Neural cell (in vitro differentiated cells): ENCODE results near the gene PHOSPHO1. TPM values are rescaled to one million over a fixed set of nuclear protein-coding genes. Genes with fewer than 3 reads are reported as not detected.

ENCODE experiments used
- H2AFZ ChIP-seq: fragments of 200-600, 300-800 bp; sonication (generic), shearing (Covaris generic); 2 replicates; pipeline ENCODE4 v1.6.0; 2014; ENCODE audit warnings: low read depth, mild to moderate bottlenecking, antibody characterized with exemption, low read length, moderate library complexity
- H3F3A ChIP-seq: fragments of 200-600 bp; shearing (Covaris generic); 2 replicates; pipeline ENCODE4 v1.6.1; 2016; ENCODE audit warnings: mild to moderate bottlenecking, moderate library complexity, mixed read lengths, antibody characterized with exemption, low read length; ENCODE audit not compliant: insufficient read depth, poor library complexity, severe bottlenecking
- H3K27ac ChIP-seq: fragments of 200-600, 300-800 bp; sonication (generic), shearing (Covaris generic); 2 replicates; pipeline ENCODE4 v1.5.1; 2014; ENCODE audit warnings: mild to moderate bottlenecking, low read length, moderate library complexity
- H3K27me3 ChIP-seq: fragments of 300-800, 200-600 bp; sonication (generic), shearing (Covaris generic); 2 replicates; pipeline ENCODE4 v1.6.0; 2014; ENCODE audit warnings: mild to moderate bottlenecking, low read depth, low read length, moderate library complexity; ENCODE audit not compliant: insufficient read depth
- H3K36me3 ChIP-seq: fragments of 300-800, 200-600 bp; sonication (generic), shearing (Covaris generic); 2 replicates; pipeline ENCODE4 v1.5.1; 2014; ENCODE audit warnings: mild to moderate bottlenecking, antibody characterized with exemption, low read length, moderate library complexity; ENCODE audit not compliant: insufficient read depth
- H3K4me2 ChIP-seq: fragments of 300-800, 200-600 bp; sonication (generic), shearing (Covaris generic); 2 replicates; pipeline ENCODE4 v1.6.0; 2014; ENCODE audit warnings: mild to moderate bottlenecking, low read length
- H3K4me3 ChIP-seq: fragments of 300-800, 200-600 bp; sonication (generic), shearing (Covaris generic); 2 replicates; pipeline ENCODE4 v1.5.1; 2014; ENCODE audit warnings: mild to moderate bottlenecking, low read length, moderate library complexity
- H3K79me2 ChIP-seq: fragments of 200-600 bp; shearing (Covaris generic); replicated peaks from 2 replicates; pipeline ENCODE4 v1.6.0; 2014; ENCODE audit warnings: mild to moderate bottlenecking, low read length, moderate library complexity; ENCODE audit not compliant: insufficient read depth
- H3K9ac ChIP-seq: fragments of 300-800, 200-600 bp; sonication (generic), shearing (Covaris generic); 2 replicates; pipeline ENCODE4 v1.6.1; 2016; ENCODE audit warnings: mild to moderate bottlenecking, low read length, mixed read lengths
- H3K9me2 ChIP-seq: fragments of 200-600 bp; shearing (Covaris generic); 2 replicates; pipeline ENCODE4 v1.6.1; 2016; ENCODE audit warnings: mild to moderate bottlenecking, low read length, mixed read lengths; ENCODE audit not compliant: insufficient read depth
- H3K9me3 ChIP-seq: fragments of 200-600, 300-800 bp; sonication (generic), shearing (Covaris generic); 2 replicates; pipeline ENCODE4 v1.6.1; 2016; ENCODE audit warnings: mild to moderate bottlenecking, mixed run types, low read length, moderate library complexity, mixed read lengths
- H4K20me1 ChIP-seq: fragments of 200-600 bp; shearing (Covaris generic); 2 replicates; pipeline ENCODE4 v1.6.1; 2016; ENCODE audit warnings: mild to moderate bottlenecking, mixed run types; ENCODE audit not compliant: insufficient read depth
- CTCF ChIP-seq: fragments of 450-650 bp; IDR thresholded peaks from 2 replicates; pipeline ENCODE4 v1.5.1; 2014; ENCODE audit warnings: antibody characterized with exemption, mild to moderate bottlenecking, moderate library complexity; ENCODE audit not compliant: poor library complexity, severe bottlenecking
- EP300 ChIP-seq: fragments of 450-650 bp; conservative IDR thresholded peaks from 2 replicates; pipeline ENCODE4 v1.6.1; 2014; ENCODE audit warnings: antibody characterized with exemption, mild to moderate bottlenecking, moderate library complexity; ENCODE audit not compliant: poor library complexity, severe bottlenecking
- EZH2 ChIP-seq: fragments of 200-600, 300-800 bp; shearing (Covaris generic), sonication (generic); IDR thresholded peaks from 2 replicates; pipeline ENCODE4 v1.6.1; 2014; ENCODE audit warnings: antibody characterized with exemption, low read length, borderline replicate concordance, mild to moderate bottlenecking; ENCODE audit not compliant: insufficient read depth, poor library complexity, severe bottlenecking
- MXI1 ChIP-seq: fragments of 450-650 bp; conservative IDR thresholded peaks from 2 replicates; pipeline ENCODE4 v1.6.1; 2014; ENCODE audit warnings: antibody characterized with exemption, mild to moderate bottlenecking; ENCODE audit not compliant: poor library complexity, severe bottlenecking
- POLR2AphosphoS5 ChIP-seq: IDR thresholded peaks from 2 replicates; pipeline ENCODE4 v1.6.1; 2012
- RAD21 ChIP-seq: fragments of 450-650 bp; conservative IDR thresholded peaks from 2 replicates; pipeline ENCODE4 v1.6.1; 2014; ENCODE audit warnings: antibody characterized with exemption, mild to moderate bottlenecking, moderate library complexity
- SMC3 ChIP-seq: fragments of 450-650 bp; conservative IDR thresholded peaks from 2 replicates; pipeline ENCODE4 v1.6.1; 2014; ENCODE audit warnings: antibody characterized with exemption, mild to moderate bottlenecking, moderate library complexity; ENCODE audit not compliant: poor library complexity
- TAF1 ChIP-seq: IDR thresholded peaks from 2 replicates; pipeline ENCODE4 v1.6.1; 2012; ENCODE audit warnings: low read depth
- polyA plus RNA-seq: library from polyadenylated mRNA; depleted of rRNA; stranded (reverse); fragments of >200 nt; gene quantifications from 2 replicates; pipeline ENCODE4 v1.2.3, GENCODE V29; 2014
- TF ChIP-seq, protein P1 (sequence below): IDR thresholded peaks from 2 replicates; pipeline ENCODE4 v1.6.1; 2012; ENCODE audit warnings: borderline replicate concordance

PHOSPHO1 gene
- polyA plus RNA-seq, 1 donor from 2014 or later: not detected

DNA sequence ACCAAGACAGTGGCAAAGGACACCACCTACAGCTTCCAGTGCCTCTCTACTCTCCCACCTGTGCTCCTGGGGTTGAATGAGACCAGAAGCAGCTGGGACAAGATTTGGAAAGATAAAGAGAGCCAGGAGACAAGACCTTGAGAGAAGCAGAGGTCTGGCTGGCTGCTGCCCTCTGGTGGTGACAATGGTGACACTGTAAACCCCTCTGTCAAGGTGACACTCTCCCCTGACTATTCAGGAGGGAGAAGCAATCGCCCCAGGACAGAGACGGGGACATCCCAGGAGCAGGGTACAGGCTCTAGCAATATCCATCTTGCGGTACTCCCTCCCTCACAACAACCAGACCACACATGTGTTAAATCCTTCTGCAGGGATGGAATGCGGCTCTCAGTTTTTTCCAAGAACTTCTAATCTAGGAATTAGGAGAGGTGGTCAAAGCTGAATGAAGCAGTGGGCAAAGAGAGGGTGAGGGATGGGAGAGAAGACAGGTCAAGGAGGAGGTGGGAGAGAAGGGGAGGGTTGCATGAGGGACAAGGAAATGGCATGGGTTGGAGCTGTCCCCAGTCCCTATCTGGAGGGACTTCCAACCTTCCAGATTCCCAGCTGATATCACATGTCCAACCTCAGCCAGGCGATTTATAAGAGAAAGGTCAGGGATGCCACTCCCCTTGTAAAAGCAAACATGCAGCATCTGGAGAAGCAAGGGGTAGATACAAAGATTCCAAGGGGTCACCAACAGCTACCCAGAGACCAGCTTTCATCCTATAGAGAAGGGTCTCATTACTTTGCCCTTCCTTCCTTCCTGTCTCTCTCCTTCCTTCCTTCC lies 2.9 kb downstream of the PHOSPHO1 start:
- H3K4me2 ChIP-seq: no peak overlapping the region
- no peaks in the 10 kb centered on the region for H4K20me1 ChIP-seq
- no peaks in the 10 kb centered on the region for H3F3A ChIP-seq
- H3K36me3 ChIP-seq: no peaks in the 10 kb centered on the region
- no peaks in the 10 kb centered on the region for H3K9me3 ChIP-seq
- no peak overlapping the region for H3K9ac ChIP-seq
- no peaks in the 10 kb centered on the region for H3K9me2 ChIP-seq
- no peak overlapping the region for H3K27ac ChIP-seq
- no peak overlapping the region for H2AFZ ChIP-seq
- no peaks in the 10 kb centered on the region for H3K79me2 ChIP-seq
- peak; percentile 71 for TF ChIP-seq RAD21
- no peak for TF ChIP-seq MXI1
- no peak for TF ChIP-seq TAF1
- TF ChIP-seq SMC3: peak; percentile 81
- peak; percentile 84 for TF ChIP-seq CTCF
- H3K4me3 ChIP-seq: no peak overlapping the region
- peaks cover 86% of the 10 kb centered on the region for H3K27me3 ChIP-seq

- H3K79me2 ChIP-seq: no peaks in the 10 kb centered on the region
- no peak overlapping the region for H3K4me2 ChIP-seq
- H3K9me2 ChIP-seq: no peaks in the 10 kb centered on the region
- H3K27me3 ChIP-seq: peaks cover 93% of the 10 kb centered on the region
- no peaks in the 10 kb centered on the region for H3K36me3 ChIP-seq
- TF ChIP-seq, protein P1, sequence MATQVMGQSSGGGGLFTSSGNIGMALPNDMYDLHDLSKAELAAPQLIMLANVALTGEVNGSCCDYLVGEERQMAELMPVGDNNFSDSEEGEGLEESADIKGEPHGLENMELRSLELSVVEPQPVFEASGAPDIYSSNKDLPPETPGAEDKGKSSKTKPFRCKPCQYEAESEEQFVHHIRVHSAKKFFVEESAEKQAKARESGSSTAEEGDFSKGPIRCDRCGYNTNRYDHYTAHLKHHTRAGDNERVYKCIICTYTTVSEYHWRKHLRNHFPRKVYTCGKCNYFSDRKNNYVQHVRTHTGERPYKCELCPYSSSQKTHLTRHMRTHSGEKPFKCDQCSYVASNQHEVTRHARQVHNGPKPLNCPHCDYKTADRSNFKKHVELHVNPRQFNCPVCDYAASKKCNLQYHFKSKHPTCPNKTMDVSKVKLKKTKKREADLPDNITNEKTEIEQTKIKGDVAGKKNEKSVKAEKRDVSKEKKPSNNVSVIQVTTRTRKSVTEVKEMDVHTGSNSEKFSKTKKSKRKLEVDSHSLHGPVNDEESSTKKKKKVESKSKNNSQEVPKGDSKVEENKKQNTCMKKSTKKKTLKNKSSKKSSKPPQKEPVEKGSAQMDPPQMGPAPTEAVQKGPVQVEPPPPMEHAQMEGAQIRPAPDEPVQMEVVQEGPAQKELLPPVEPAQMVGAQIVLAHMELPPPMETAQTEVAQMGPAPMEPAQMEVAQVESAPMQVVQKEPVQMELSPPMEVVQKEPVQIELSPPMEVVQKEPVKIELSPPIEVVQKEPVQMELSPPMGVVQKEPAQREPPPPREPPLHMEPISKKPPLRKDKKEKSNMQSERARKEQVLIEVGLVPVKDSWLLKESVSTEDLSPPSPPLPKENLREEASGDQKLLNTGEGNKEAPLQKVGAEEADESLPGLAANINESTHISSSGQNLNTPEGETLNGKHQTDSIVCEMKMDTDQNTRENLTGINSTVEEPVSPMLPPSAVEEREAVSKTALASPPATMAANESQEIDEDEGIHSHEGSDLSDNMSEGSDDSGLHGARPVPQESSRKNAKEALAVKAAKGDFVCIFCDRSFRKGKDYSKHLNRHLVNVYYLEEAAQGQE: no peak
- no peak for TF ChIP-seq RAD21
- TF ChIP-seq SMC3: no peak
- no peak for TF ChIP-seq TAF1
- no peak for TF ChIP-seq MXI1
- no peak for TF ChIP-seq EP300
- TF ChIP-seq CTCF: no peak
- TF ChIP-seq POLR2AphosphoS5: no peak
- no peak for TF ChIP-seq EZH2
- H4K20me1 ChIP-seq: no peaks in the 10 kb centered on the region
- H3F3A ChIP-seq: no peaks in the 10 kb centered on the region
- H3K27ac ChIP-seq: no peak overlapping the region
- no peak overlapping the region for H3K9ac ChIP-seq
- H2AFZ ChIP-seq: no peak overlapping the region
- H3K9me3 ChIP-seq: no peaks in the 10 kb centered on the region
- no peak overlapping the region for H3K4me3 ChIP-seq
These were observed 3.7 kb downstream of the PHOSPHO1 start for GRCh38 chr17:49226771-49227435.
